ENCODE data around the gene NAPB.

Gene NAPB

GRCh38 chr20:23375827-23376226, 45.5 kb downstream of the NAPB start:
- H3K4me3 ChIP-seq (ENCODE audit: low read depth, low read length) = no peak overlapping the region
- H3K27ac ChIP-seq = no peak overlapping the region
- H3K36me3 ChIP-seq = peaks cover 84% of the 10 kb centered on the region
- no peak for DNase-seq
- TF ChIP-seq, protein P1, sequence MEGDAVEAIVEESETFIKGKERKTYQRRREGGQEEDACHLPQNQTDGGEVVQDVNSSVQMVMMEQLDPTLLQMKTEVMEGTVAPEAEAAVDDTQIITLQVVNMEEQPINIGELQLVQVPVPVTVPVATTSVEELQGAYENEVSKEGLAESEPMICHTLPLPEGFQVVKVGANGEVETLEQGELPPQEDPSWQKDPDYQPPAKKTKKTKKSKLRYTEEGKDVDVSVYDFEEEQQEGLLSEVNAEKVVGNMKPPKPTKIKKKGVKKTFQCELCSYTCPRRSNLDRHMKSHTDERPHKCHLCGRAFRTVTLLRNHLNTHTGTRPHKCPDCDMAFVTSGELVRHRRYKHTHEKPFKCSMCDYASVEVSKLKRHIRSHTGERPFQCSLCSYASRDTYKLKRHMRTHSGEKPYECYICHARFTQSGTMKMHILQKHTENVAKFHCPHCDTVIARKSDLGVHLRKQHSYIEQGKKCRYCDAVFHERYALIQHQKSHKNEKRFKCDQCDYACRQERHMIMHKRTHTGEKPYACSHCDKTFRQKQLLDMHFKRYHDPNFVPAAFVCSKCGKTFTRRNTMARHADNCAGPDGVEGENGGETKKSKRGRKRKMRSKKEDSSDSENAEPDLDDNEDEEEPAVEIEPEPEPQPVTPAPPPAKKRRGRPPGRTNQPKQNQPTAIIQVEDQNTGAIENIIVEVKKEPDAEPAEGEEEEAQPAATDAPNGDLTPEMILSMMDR (IDR thresholded peaks at IDR 0.05; ENCODE audit: low read depth, low read length) = no peak
- no peaks in the 10 kb centered on the region for H3K27me3 ChIP-seq (ENCODE audit: insufficient read depth, low read depth, severe bottlenecking)
- H3K9me3 ChIP-seq (ENCODE audit: severe bottlenecking) = no peaks in the 10 kb centered on the region

DNA sequence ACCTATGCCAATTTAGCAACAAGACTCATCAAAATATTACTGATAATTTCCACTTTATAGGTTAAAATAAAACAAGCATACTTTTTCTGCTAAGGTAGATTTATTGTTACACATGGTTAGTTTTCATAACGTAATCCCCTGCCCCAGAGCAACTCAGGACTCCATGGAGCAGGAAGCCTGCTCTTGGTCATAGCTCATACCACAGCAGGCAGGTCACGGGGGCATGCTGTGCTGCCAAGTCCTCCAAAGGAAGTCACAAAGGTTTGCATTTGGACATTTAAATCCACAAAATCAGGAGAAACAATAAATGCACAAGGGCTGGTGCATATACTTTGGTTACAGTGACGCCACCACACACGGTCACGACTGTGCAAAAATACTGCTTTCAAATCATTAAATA, 46.8 kb downstream of the NAPB start:
- H3K4me3 ChIP-seq (ENCODE audit: low read depth, low read length) = no peak overlapping the region
- no peaks in the 10 kb centered on the region for H3K9me3 ChIP-seq (ENCODE audit: severe bottlenecking)
- TF ChIP-seq, protein P1 (IDR thresholded peaks at IDR 0.05; ENCODE audit: low read depth, low read length) = no peak
- no peak overlapping the region for H3K27ac ChIP-seq
- no peak for DNase-seq
- peaks cover 84% of the 10 kb centered on the region for H3K36me3 ChIP-seq
- no peaks in the 10 kb centered on the region for H3K27me3 ChIP-seq (ENCODE audit: insufficient read depth, low read depth, severe bottlenecking)

DNA sequence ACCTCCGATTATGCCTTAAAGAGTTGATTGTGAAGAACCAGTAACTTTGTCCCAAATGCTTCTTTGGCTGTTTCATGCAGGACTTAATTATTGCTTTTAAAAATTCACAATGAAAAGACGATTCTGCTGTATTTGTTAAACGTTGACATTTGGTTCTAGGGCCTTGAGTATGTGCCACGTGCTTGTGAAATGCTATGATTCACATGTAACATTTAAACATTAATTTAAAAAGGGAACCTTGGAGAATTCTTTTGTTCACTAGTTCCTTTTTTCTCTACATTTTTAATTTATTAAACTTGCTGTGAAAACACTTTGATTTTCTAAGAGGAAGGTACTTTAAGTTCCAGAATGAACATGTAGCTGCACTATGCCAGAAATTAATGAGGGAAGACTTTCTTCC, 49.8 kb downstream of the NAPB start:
- H3K36me3 ChIP-seq = peaks cover 91% of the 10 kb centered on the region
- no peaks in the 10 kb centered on the region for H3K9me3 ChIP-seq (ENCODE audit: severe bottlenecking)
- no peak overlapping the region for H3K4me3 ChIP-seq (ENCODE audit: low read depth, low read length)
- TF ChIP-seq, protein P1 (IDR thresholded peaks at IDR 0.05; ENCODE audit: low read depth, low read length) = no peak
- H3K27ac ChIP-seq = no peak overlapping the region
- DNase-seq = no peak
- no peaks in the 10 kb centered on the region for H3K27me3 ChIP-seq (ENCODE audit: insufficient read depth, low read depth, severe bottlenecking)

- Histone ChIP-seq H3K4me3 (ENCODE audit: low read depth, low read length) (no peak overlapping the region), H3K27ac (no peak overlapping the region), H3K9me3 (ENCODE audit: severe bottlenecking) (no peaks in the 10 kb centered on the region), H3K36me3 (peaks cover 93% of the 10 kb centered on the region), H3K27me3 (ENCODE audit: insufficient read depth, low read depth, severe bottlenecking) (no peaks in the 10 kb centered on the region)
- DNase-seq = no peak
- TF ChIP-seq, protein P1 (IDR thresholded peaks at IDR 0.05; ENCODE audit: low read depth, low read length) = no peak
These were observed 50.4 kb downstream of the NAPB start for GRCh38 chr20:23370873-23371272.

GRCh38 chr20:23370274-23370673, 51.0 kb downstream of the NAPB start:
- DNase-seq = no peak
- H3K27ac ChIP-seq = no peak overlapping the region
- no peaks in the 10 kb centered on the region for H3K27me3 ChIP-seq (ENCODE audit: insufficient read depth, low read depth, severe bottlenecking)
- peaks cover 93% of the 10 kb centered on the region for H3K36me3 ChIP-seq
- H3K4me3 ChIP-seq (ENCODE audit: low read depth, low read length) = no peak overlapping the region
- H3K9me3 ChIP-seq (ENCODE audit: severe bottlenecking) = no peaks in the 10 kb centered on the region
- TF ChIP-seq, protein P1 (IDR thresholded peaks at IDR 0.05; ENCODE audit: low read depth, low read length) = no peak

- TF ChIP-seq, protein P1 (IDR thresholded peaks at IDR 0.05; ENCODE audit: low read depth, low read length) = no peak
- Histone ChIP-seq H3K36me3 (peaks cover 95% of the 10 kb centered on the region), H3K9me3 (ENCODE audit: severe bottlenecking) (no peaks in the 10 kb centered on the region), H3K27ac (no peak overlapping the region), H3K4me3 (ENCODE audit: low read depth, low read length) (no peak overlapping the region), H3K27me3 (ENCODE audit: insufficient read depth, low read depth, severe bottlenecking) (no peaks in the 10 kb centered on the region)
- DNase-seq = no peak
These were observed 52.0 kb downstream of the NAPB start for GRCh38 chr20:23369072-23369823.
